Activated T-helper 1 cell treated with Interleukin-2 at 50 U/mL for 16 hours (primary cell): ENCODE results near the gene METTL26.

Experiments
- DNase-seq: peaks from one replicate; pipeline ENCODE4 v3.0.0-alpha.2; 2020; ENCODE audit warnings: low read depth

The METTL26 gene

GRCh38 chr16:637081-638018 is 1.2 kb upstream of the METTL26 start:
- DNase-seq: peak; percentile 77

GRCh38 chr16:635573-636205 is 416 bp downstream of the METTL26 start:
- DNase-seq: no peak

- DNase-seq: no peak
Measured at GRCh38 chr16:634996-635395, 1.1 kb downstream of the METTL26 start.

- DNase-seq: no peak
Measured at GRCh38 chr16:634051-634670, 1.9 kb downstream of the METTL26 start.

- DNase-seq: no peak
Measured at GRCh38 chr16:633336-634050, 2.6 kb downstream of the METTL26 start.

GRCh38 chr16:632486-633335 is 3.4 kb downstream of the METTL26 start:
- DNase-seq: no peak

GRCh38 chr16:631808-632358 is 4.2 kb downstream of the METTL26 start:
- no peak for DNase-seq

GRCh38 chr16:630815-631405 is 5.2 kb downstream of the METTL26 start, which contains the start of gene WFIKKN1:
Gene WFIKKN1 (plus strand): TSS chr16:630985. CDS start chr16:631254, 269 bp downstream.
- no peak for DNase-seq

GRCh38 chr16:630249-630814 is 5.8 kb downstream of the METTL26 start:
- DNase-seq: no peak

GRCh38 chr16:629833-630248 is 6.3 kb downstream of the METTL26 start:
- DNase-seq: no peak

- DNase-seq: no peak
Measured at GRCh38 chr16:629185-629832, 6.8 kb downstream of the METTL26 start.

GRCh38 chr16:628321-629061 is 7.6 kb downstream of the METTL26 start:
- DNase-seq: no peak

GRCh38 chr16:627454-628239 is 8.5 kb downstream of the METTL26 start:
- DNase-seq: no peak

- no peak for DNase-seq
Measured at GRCh38 chr16:626787-627453, 9.2 kb downstream of the METTL26 start.

- DNase-seq: no peak
Measured at GRCh38 chr16:625977-626765, 9.9 kb downstream of the METTL26 start.

GRCh38 chr16:625117-625976 is 10.8 kb downstream of the METTL26 start:
- no peak for DNase-seq
